NCI-H2029 (cell line): ENCODE data around the gene RBM47.
"Not testable (repeated sequence)": the region's sequence is repeated elsewhere in the genome, so short reads cannot be mapped to it uniquely, and the experiment has no call there.

Experiments
- DNase-seq: peaks from one replicate; lab custom pipeline; 2025; lab: John Stamatoyannopoulos, UW

RBM47 gene

GRCh38 chr4:40441430-40441829, 188.2 kb downstream of the RBM47 start:
- no peak for DNase-seq

GRCh38 chr4:40439519-40439918, 190.1 kb downstream of the RBM47 start:
- no peak for DNase-seq

- DNase-seq = no peak
These were observed 191.2 kb downstream of the RBM47 start for GRCh38 chr4:40438384-40439026.

- DNase-seq = no peak
These were observed 191.8 kb downstream of the RBM47 start for GRCh38 chr4:40437741-40438383.

GRCh38 chr4:40435306-40435705, 194.4 kb downstream of the RBM47 start:
- DNase-seq = not testable (repeated sequence)

- no peak for DNase-seq
These were observed 195.5 kb downstream of the RBM47 start for GRCh38 chr4:40434126-40434687.

- DNase-seq = no peak
These were observed 197.2 kb downstream of the RBM47 start for GRCh38 chr4:40432504-40432903.

- DNase-seq = not testable (repeated sequence)
These were observed 201.8 kb downstream of the RBM47 start for GRCh38 chr4:40427871-40428270.

- DNase-seq = no peak
These were observed 202.5 kb downstream of the RBM47 start for GRCh38 chr4:40427128-40427527.

- no peak for DNase-seq
These were observed 203.7 kb downstream of the RBM47 start for GRCh38 chr4:40425799-40426574.

- no peak for DNase-seq
These were observed 205.9 kb downstream of the RBM47 start for GRCh38 chr4:40423735-40424134.

- DNase-seq = no peak
These were observed 207.6 kb downstream of the RBM47 start for GRCh38 chr4:40421839-40422708.

GRCh38 chr4:40419231-40419912, 210.3 kb downstream of the RBM47 start:
- no peak for DNase-seq

- DNase-seq = no peak
These were observed 211.0 kb downstream of the RBM47 start for GRCh38 chr4:40418430-40419230.

GRCh38 chr4:40417941-40418340, 211.7 kb downstream of the RBM47 start:
- no peak for DNase-seq

- DNase-seq = no peak
These were observed 215.0 kb downstream of the RBM47 start for GRCh38 chr4:40414673-40415072.

GRCh38 chr4:40412866-40413795, 216.5 kb downstream of the RBM47 start:
- no peak for DNase-seq

GRCh38 chr4:40412388-40412787, 217.3 kb downstream of the RBM47 start:
- no peak for DNase-seq

- DNase-seq = no peak
These were observed 219.8 kb downstream of the RBM47 start for GRCh38 chr4:40409835-40410234.
